Transverse colon (tissue), 4 donors: ENCODE data around the gene RIPOR3. TPM values are rescaled to one million over a fixed set of nuclear protein-coding genes. Genes with fewer than 3 reads are reported as not detected.

Experiments used
- DNase-seq: peaks from one replicate; pipeline ENCODE4 v3.0.0-alpha.2; 2019
- H3K27ac ChIP-seq, 4 donors: fragments of 200-600 bp; sonication (generic); 2 replicates each; pipeline ENCODE4 v1.5.1; 2016 to 2018; ENCODE audit warnings: inconsistent platforms in 4 of 4
- H3K27me3 ChIP-seq: fragments of 200-600 bp; sonication (generic); 2 replicates; pipeline ENCODE4 v1.5.1; 2017; ENCODE audit warnings: inconsistent platforms
- H3K36me3 ChIP-seq, 4 donors: fragments of 200-600 bp; sonication (generic); 2 replicates each; pipeline ENCODE4 v1.5.1; 2017 to 2019; ENCODE audit warnings: inconsistent platforms in 4 of 4
- H3K4me1 ChIP-seq, 4 donors: fragments of 200-600 bp; sonication (generic); 2 replicates each; pipeline ENCODE4 v1.5.1; 2017 to 2020; ENCODE audit warnings: inconsistent platforms in 4 of 4
- H3K4me3 ChIP-seq, 4 donors: fragments of 200-600 bp; sonication (generic); 1 replicate in 1 of 4; 2 replicates in 3 of 4; pipeline versions ENCODE4 v1.5.1 to v1.6.1; 2017 to 2019; ENCODE audit warnings: inconsistent platforms in 4 of 4
- H3K9me3 ChIP-seq, 2 donors: fragments of 200-600 bp; sonication (generic); 2 replicates each; pipeline ENCODE4 v1.5.1; 2017 to 2019; ENCODE audit warnings: inconsistent platforms in 2 of 2
- CTCF ChIP-seq, 5 experiments: fragments of 200-600 bp in 3 of 5; fragments of 450-650 bp in 2 of 5; sonication (generic) in 3 of 5; IDR thresholded peaks; 1 replicate in 2 of 5; 2 replicates in 3 of 5; pipeline ENCODE4 v1.5.1; 2016 to 2017; ENCODE audit warnings: antibody characterized with exemption in 5 of 5, inconsistent platforms in 3 of 5, mild to moderate bottlenecking in 2 of 5, moderate library complexity in 1 of 5
- EP300 ChIP-seq: sonication (generic); formaldehyde crosslinking; IDR thresholded peaks from one replicate; pipeline ENCODE4 v1.6.1; 2017; ENCODE audit warnings: antibody characterized with exemption, low read depth
- POLR2A ChIP-seq: fragments of 450-650 bp; IDR thresholded peaks from one replicate; pipeline ENCODE4 v1.6.1; 2016; ENCODE audit warnings: antibody characterized with exemption, mild to moderate bottlenecking, moderate library complexity
- POLR2AphosphoS5 ChIP-seq, 3 donors: sonication (generic); formaldehyde crosslinking; IDR thresholded peaks; one replicate each; pipeline ENCODE4 v1.6.1; 2016; ENCODE audit warnings: antibody characterized with exemption in 3 of 3
- WGBS, 2 donors: methylation state at CpG; one replicate each; pipeline ENCODE4 v1.1.5; 2018; ENCODE audit warnings: low coverage in 1 of 2; 5-methylcytosine and 5-hydroxymethylcytosine counted together
- in situ Hi-C, 4 donors: fragments of 200-750 bp; cut with MboI; loops; one replicate each; pipeline versions ENCODE4 v1.15.0 to v1.15.1; 2017; ENCODE audit warnings: low sequenced_read_pairs in 3 of 4, low pct_ligation_motif_present in 1 of 4, low pct_unique_long_range_greater_than_20kb in 1 of 4
- intact Hi-C: fragments of 100-400 bp; cut with DNase I; formaldehyde crosslinking; loops from one replicate; pipeline ENCODE4 v1.15.1; 2023; ENCODE audit warnings: low total_unique reads
- total RNA-seq, 4 donors: library from RNA; depleted of rRNA; stranded (reverse); fragments of >200 nt; gene quantifications; one replicate each; pipeline ENCODE4 v1.1.0, GENCODE V29; 2016

The RIPOR3 gene
- total RNA-seq, 4 donors from 2014 or later: 4.6 to 15.7 (median 8.7) TPM

GRCh38 chr20:50694379-50695134 is 3.2 kb upstream of the RIPOR3 start:
- Histone ChIP-seq H3K36me3 (no peaks in the 10 kb centered on the region), H3K27ac (no peak overlapping the region), H3K27me3 (peaks cover 32% of the 10 kb centered on the region), H3K4me1 (peaks cover 0 to 15% (median 5%) of the 10 kb centered on the region in 4 donors), H3K4me3 (no peak overlapping the region), H3K9me3 (no peaks in the 10 kb centered on the region)
- 62 to 82% methylated on average over 5 to 9 of the region's 9 CpGs for WGBS, 2 donors
- TF ChIP-seq CTCF (IDR thresholded peaks at IDR 0.05): no peak
- TF ChIP-seq POLR2A: no peak
- TF ChIP-seq POLR2AphosphoS5 (IDR thresholded peaks at IDR 0.05): no peak
- TF ChIP-seq EP300: no peak
- in situ Hi-C loops (no loop called here), intact Hi-C loops (no loop called here)
- no peak for DNase-seq

GRCh38 chr20:50693001-50693400 is 1.7 kb upstream of the RIPOR3 start:
- peak overlapping the region in 2 of 4 donors; percentile 75 to 78 for H3K27ac ChIP-seq
- intact Hi-C loops: no loop called here
- TF ChIP-seq POLR2AphosphoS5 (IDR thresholded peaks at IDR 0.05) (no peak), POLR2A (no peak), EP300 (no peak), CTCF (IDR thresholded peaks at IDR 0.05) (no peak)
- in situ Hi-C loops: no loop called here
- peaks cover 0 to 18% (median 5%) of the 10 kb centered on the region in 4 donors for H3K4me1 ChIP-seq
- no peak overlapping the region for H3K4me3 ChIP-seq
- H3K27me3 ChIP-seq: peaks cover 32% of the 10 kb centered on the region
- WGBS, 2 donors: 90 to 96% methylated on average over 1 of the region's 1 CpG
- H3K36me3 ChIP-seq: no peaks in the 10 kb centered on the region
- DNase-seq: no peak
- H3K9me3 ChIP-seq: no peaks in the 10 kb centered on the region

- H3K4me3 ChIP-seq: no peak overlapping the region
- intact Hi-C loops: no loop called here
- DNase-seq: no peak
- WGBS, 2 donors: 74 to 100% methylated on average over 2 of the region's 2 CpGs
- H3K4me1 ChIP-seq: peaks cover 0 to 18% (median 5%) of the 10 kb centered on the region in 4 donors
- TF ChIP-seq EP300 (no peak), POLR2AphosphoS5 (IDR thresholded peaks at IDR 0.05) (no peak), CTCF (IDR thresholded peaks at IDR 0.05) (no peak), POLR2A (no peak)
- no peaks in the 10 kb centered on the region for H3K9me3 ChIP-seq
- in situ Hi-C loops: no loop called here
- no peaks in the 10 kb centered on the region for H3K36me3 ChIP-seq
- peaks cover 32% of the 10 kb centered on the region for H3K27me3 ChIP-seq
- H3K27ac ChIP-seq: peak overlapping the region in 3 of 4 donors; percentile 72 to 78 (median 75)
Measured at GRCh38 chr20:50692552-50692933, 1.2 kb upstream of the RIPOR3 start.

GRCh38 chr20:50691573-50692551 is 520 bp upstream of the RIPOR3 start:
- WGBS, 2 donors: 38 to 54% methylated on average over 6 to 18 of the region's 23 CpGs
- in situ Hi-C loops: no loop called here
- DNase-seq: no peak
- Histone ChIP-seq H3K27ac (peak overlapping the region; percentile 70 to 78 (median 74)), H3K27me3 (peaks cover 32% of the 10 kb centered on the region), H3K4me3 (peak overlapping the region in 3 of 4 donors; percentile 24 to 53 (median 32)), H3K4me1 (peaks cover 0 to 18% (median 6%) of the 10 kb centered on the region in 4 donors), H3K9me3 (no peaks in the 10 kb centered on the region), H3K36me3 (no peaks in the 10 kb centered on the region)
- no peak for TF ChIP-seq POLR2A
- TF ChIP-seq EP300: no peak
- TF ChIP-seq POLR2AphosphoS5 (IDR thresholded peaks at IDR 0.05): no peak
- TF ChIP-seq CTCF (IDR thresholded peaks at IDR 0.05): no peak
- intact Hi-C loops: no loop called here
